ENCODE results near the gene KRTAP10-11.

The KRTAP10-11 gene

GRCh38 chr21:44640761-44641160 lies 5.5 kb upstream of the KRTAP10-11 start:
- H3K79me2 ChIP-seq (ENCODE audit: control insufficient read depth, low read length), result no peaks in the 10 kb centered on the region
- H4K20me1 ChIP-seq (ENCODE audit: control insufficient read depth, insufficient read depth, low read depth, low read length), result no peaks in the 10 kb centered on the region
- no peak overlapping the region for H3K4me2 ChIP-seq (ENCODE audit: low read length)
- no peak overlapping the region for H3K4me3 ChIP-seq (ENCODE audit: low read length)
- H3K27ac ChIP-seq (ENCODE audit: low read depth, low read length), result no peak overlapping the region
- H3F3A ChIP-seq (ENCODE audit: control insufficient read depth, insufficient read depth), result no peaks in the 10 kb centered on the region
- no peaks in the 10 kb centered on the region for H3K36me3 ChIP-seq (ENCODE audit: control insufficient read depth, low read length)
- H3K4me1 ChIP-seq (ENCODE audit: control insufficient read depth, low read length), result no peaks in the 10 kb centered on the region
- H3K9me3 ChIP-seq (ENCODE audit: control insufficient read depth, insufficient read depth, low read length), result peaks cover 12% of the 10 kb centered on the region; the same call in 1 of the 2 replicates
- H3K27me3 ChIP-seq (ENCODE audit: control insufficient read depth, low read length), result no peaks in the 10 kb centered on the region
- no peaks in the 10 kb centered on the region for H3K9me2 ChIP-seq (replicated peaks; ENCODE audit: control insufficient read depth, low read length)
- TF ChIP-seq, protein P1, sequence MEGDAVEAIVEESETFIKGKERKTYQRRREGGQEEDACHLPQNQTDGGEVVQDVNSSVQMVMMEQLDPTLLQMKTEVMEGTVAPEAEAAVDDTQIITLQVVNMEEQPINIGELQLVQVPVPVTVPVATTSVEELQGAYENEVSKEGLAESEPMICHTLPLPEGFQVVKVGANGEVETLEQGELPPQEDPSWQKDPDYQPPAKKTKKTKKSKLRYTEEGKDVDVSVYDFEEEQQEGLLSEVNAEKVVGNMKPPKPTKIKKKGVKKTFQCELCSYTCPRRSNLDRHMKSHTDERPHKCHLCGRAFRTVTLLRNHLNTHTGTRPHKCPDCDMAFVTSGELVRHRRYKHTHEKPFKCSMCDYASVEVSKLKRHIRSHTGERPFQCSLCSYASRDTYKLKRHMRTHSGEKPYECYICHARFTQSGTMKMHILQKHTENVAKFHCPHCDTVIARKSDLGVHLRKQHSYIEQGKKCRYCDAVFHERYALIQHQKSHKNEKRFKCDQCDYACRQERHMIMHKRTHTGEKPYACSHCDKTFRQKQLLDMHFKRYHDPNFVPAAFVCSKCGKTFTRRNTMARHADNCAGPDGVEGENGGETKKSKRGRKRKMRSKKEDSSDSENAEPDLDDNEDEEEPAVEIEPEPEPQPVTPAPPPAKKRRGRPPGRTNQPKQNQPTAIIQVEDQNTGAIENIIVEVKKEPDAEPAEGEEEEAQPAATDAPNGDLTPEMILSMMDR (IDR thresholded peaks at IDR 0.05; ENCODE audit: low read depth, low read length, poor library complexity, severe bottlenecking), result no peak
- no peak for TF ChIP-seq EZH2phosphoT487 (IDR thresholded peaks at IDR 0.05; ENCODE audit: borderline replicate concordance, low read length)

GRCh38 chr21:44643741-44644310 lies 2.4 kb upstream of the KRTAP10-11 start:
- Histone ChIP-seq H3K9me2 (replicated peaks; ENCODE audit: control insufficient read depth, low read length) (no peaks in the 10 kb centered on the region), H3K79me2 (ENCODE audit: control insufficient read depth, low read length) (no peaks in the 10 kb centered on the region), H3K36me3 (ENCODE audit: control insufficient read depth, low read length) (no peaks in the 10 kb centered on the region), H3F3A (ENCODE audit: control insufficient read depth, insufficient read depth) (no peaks in the 10 kb centered on the region), H3K27ac (ENCODE audit: low read depth, low read length) (no peak overlapping the region), H3K27me3 (ENCODE audit: control insufficient read depth, low read length) (no peaks in the 10 kb centered on the region), H3K4me3 (ENCODE audit: low read length) (no peak overlapping the region), H3K4me1 (ENCODE audit: control insufficient read depth, low read length) (no peaks in the 10 kb centered on the region), H3K9me3 (ENCODE audit: control insufficient read depth, insufficient read depth, low read length) (peaks cover 12% of the 10 kb centered on the region; the same call in 1 of the 2 replicates), H4K20me1 (ENCODE audit: control insufficient read depth, insufficient read depth, low read depth, low read length) (no peaks in the 10 kb centered on the region), H3K4me2 (ENCODE audit: low read length) (no peak overlapping the region)
- TF ChIP-seq, protein P1 (IDR thresholded peaks at IDR 0.05; ENCODE audit: low read depth, low read length, poor library complexity, severe bottlenecking), result no peak
- TF ChIP-seq EZH2phosphoT487 (IDR thresholded peaks at IDR 0.05; ENCODE audit: borderline replicate concordance, low read length), result no peak

DNA sequence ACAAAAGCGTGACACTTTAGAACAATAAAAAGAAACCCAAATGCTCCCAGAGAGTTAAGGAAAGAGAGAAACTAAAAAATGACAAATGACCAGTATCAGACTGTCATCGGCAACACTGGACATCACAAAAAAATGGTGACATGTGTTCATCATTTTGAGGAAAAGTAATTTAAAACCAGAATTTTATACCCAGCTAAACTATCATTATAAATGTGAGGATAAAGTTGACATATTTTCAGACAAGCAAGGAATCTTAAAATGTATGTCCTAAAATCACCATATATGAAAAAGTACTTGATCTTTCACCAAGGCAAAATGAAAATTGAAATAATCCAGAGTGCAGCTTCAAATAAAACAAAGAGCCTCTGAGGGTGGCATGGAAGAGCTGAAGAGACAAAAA lies 1.3 kb upstream of the KRTAP10-11 start:
- Histone ChIP-seq H3F3A (ENCODE audit: control insufficient read depth, insufficient read depth) (no peaks in the 10 kb centered on the region), H3K27ac (ENCODE audit: low read depth, low read length) (no peak overlapping the region), H3K27me3 (ENCODE audit: control insufficient read depth, low read length) (no peaks in the 10 kb centered on the region), H4K20me1 (ENCODE audit: control insufficient read depth, insufficient read depth, low read depth, low read length) (no peaks in the 10 kb centered on the region), H3K9me3 (ENCODE audit: control insufficient read depth, insufficient read depth, low read length) (peaks cover 12% of the 10 kb centered on the region; the same call in 1 of the 2 replicates), H3K9me2 (replicated peaks; ENCODE audit: control insufficient read depth, low read length) (no peaks in the 10 kb centered on the region), H3K4me3 (ENCODE audit: low read length) (no peak overlapping the region), H3K36me3 (ENCODE audit: control insufficient read depth, low read length) (no peaks in the 10 kb centered on the region), H3K4me1 (ENCODE audit: control insufficient read depth, low read length) (no peaks in the 10 kb centered on the region), H3K4me2 (ENCODE audit: low read length) (no peak overlapping the region), H3K79me2 (ENCODE audit: control insufficient read depth, low read length) (no peaks in the 10 kb centered on the region)
- TF ChIP-seq, protein P1 (IDR thresholded peaks at IDR 0.05; ENCODE audit: low read depth, low read length, poor library complexity, severe bottlenecking), result no peak
- no peak for TF ChIP-seq EZH2phosphoT487 (IDR thresholded peaks at IDR 0.05; ENCODE audit: borderline replicate concordance, low read length)
